Activated T-cell treated with anti-CD3 and anti-CD28 coated beads, Interleukin-2, amount 50 U/mL, for 1 hour (primary cell): ENCODE measurements around the gene EPN2.
"Not testable (repeated sequence)": the region's sequence is repeated elsewhere in the genome, so short reads cannot be mapped to it uniquely, and the experiment has no call there.

Source experiments
- DNase-seq: peaks from one replicate; pipeline ENCODE4 v3.0.0-alpha.2; 2020

The EPN2 gene

DNA sequence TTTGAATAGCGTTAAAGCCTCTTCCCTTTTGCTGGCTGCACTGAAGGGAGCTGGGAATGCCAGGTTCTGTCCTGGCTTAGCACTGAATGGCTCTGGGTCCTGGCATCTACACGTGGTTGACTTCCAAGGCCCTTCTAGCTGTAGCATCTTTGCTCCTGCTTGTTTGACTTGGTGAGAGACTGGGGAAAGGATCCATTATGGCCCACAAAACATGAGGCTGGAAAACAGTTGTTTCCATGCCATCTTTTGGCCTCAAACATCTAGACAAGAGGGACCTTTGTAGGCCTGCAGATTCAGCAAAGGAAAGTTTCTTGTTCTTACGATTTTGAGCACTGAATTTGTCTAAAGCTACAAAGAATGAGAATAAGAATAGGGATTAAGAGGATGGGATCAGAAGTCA lies 32.5 kb downstream of the EPN2 start:
- DNase-seq: no peak

GRCh38 chr17:19270347-19270703 lies 33.2 kb downstream of the EPN2 start:
- DNase-seq: no peak

DNA sequence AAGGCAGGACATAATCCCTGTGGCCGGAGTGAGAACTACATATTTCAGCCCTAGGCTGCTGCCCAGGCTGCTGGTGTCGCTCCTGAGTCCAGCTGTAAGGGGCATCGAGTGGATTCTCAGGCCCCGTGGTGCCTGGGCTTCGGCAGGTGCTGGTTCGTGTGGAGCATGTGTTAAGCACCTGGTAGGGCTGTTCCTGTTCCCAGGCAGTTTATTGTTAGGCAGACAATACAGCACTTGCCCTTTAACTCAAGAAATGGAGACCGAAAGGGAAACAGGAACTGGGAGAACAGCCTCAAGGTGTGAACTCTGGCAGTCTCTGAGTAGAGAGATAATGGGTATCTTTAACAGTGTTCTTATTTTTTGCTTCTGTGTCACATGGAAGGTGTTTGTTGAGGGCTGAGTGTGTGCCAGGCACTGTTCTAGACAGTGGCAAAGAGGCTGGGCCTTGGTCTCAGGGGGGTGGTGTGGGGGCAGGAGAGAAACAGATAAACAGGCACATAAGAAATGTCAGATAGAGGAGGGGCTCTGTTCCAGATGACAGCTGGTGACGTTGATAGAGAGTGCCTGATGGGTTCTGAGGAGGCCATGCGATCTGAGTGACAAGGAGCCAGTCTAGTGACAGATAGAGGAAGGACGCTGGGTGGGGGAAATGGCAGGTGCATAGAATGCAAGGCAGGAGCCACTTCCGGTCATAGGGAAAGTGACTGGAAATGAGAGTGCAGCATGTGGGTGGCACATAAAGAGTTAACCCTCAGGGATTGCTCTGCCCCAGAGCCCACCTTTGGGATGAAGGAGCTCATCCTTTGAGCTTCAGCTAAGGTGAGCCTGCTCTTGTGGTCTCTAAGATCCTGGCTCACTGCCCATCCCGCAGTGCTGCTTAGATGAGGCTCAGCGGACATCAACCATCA lies 33.8 kb downstream of the EPN2 start:
- DNase-seq: no peak

DNA sequence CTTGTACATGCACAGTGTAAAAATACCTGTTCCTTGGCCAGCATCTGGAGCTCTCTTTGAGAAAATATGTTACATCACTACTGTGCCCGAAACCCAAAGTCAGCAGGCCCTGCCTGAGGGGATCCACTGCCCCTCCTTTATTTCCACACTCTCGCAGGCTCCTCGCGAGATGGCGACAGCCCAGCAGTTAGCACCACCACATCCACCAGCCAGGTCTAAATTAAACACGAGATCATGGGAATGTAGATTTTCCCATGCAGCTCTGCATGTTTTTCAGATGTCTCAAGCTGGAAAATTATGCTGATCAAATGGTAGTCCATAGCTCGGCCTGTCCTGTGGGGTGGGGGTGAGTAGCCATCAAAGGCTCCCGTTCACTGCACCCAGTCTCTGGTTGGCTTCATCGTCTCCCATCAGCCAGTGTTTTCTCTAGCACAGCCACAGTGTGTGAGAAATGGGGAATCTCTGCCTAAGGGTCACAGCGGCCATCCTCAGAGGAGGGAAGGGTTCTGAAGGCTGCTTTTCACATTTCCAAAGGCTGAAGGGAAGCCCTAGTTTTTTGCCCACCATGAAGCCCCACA lies 34.7 kb downstream of the EPN2 start:
- DNase-seq: no peak

DNA sequence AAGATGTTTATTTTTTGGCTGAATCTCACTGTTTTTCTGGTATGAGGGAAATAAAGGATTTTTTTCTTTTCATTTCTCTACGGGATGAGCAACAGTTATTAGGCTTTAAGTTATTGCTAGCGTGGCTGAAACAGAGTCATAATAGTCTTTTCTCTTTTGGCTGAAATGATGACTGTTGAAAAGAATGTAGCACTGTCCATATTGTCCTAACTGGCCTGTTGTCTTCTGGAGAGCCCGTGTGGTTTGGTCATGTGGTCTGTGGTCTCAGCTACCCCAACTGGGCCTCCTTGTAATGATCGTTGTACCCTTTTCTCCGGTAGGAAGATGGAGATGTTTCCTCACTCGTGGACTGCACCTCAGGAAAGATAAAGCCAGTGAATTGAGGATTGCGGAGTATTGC lies 36.6 kb downstream of the EPN2 start:
- DNase-seq: no peak

DNA sequence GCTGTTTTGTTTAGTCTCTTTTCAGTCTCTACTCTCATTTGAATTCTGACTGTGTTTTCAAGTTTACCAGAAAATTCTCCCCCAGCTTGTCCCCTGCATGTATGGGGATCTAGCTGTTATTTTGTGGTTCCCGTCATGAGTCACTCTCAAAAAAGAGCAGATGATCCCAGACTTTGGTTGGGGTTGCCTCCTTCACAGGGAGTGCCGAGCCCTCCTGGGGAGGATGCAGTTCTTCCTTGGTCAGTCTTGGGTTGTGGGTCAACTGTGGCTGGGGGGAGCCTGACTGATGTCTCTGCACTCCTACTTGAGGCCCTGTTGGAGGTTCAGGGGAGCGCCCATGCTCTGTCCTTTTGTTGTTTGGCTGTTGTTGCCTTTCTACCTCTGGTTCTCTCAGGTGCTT lies 37.7 kb downstream of the EPN2 start:
- no peak for DNase-seq

DNA sequence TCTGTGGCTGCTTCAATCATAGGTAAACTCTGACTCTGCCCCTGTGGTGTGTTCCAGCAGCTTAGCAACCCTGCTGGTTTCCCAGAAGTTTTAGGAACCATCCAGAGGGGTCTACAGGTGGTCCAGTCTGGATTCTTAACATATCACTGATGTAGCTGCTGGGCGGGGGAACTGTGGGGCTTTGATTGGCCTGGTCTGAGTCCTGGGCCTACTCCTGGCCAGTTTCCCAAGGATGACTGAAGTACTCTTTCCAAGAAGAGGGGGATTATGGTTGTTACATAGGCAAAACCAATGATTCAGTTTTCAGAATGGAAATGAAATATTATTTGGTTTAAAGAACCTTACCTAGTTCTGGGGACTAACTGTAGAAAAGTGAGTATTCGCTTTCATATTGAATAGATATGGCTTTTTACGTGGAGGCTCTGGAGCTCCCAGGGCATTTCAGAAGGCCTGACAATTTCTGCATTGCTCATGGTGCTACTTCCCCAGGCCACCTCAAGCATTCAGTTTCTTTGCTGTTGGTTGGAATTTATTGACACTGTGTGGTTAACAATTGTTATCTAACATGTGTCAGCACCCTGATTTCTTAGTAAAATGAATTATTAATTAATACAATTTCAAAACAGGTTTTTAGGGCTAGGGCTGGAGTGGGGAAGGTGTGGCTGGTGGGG lies 38.4 kb downstream of the EPN2 start:
- DNase-seq: no peak

- DNase-seq: not testable (repeated sequence)
These were observed 41.1 kb downstream of the EPN2 start for GRCh38 chr17:19278284-19278683.

- no peak for DNase-seq
These were observed 41.6 kb downstream of the EPN2 start for GRCh38 chr17:19278729-19279128.

GRCh38 chr17:19281161-19281560 lies 44.0 kb downstream of the EPN2 start:
- no peak for DNase-seq

DNA sequence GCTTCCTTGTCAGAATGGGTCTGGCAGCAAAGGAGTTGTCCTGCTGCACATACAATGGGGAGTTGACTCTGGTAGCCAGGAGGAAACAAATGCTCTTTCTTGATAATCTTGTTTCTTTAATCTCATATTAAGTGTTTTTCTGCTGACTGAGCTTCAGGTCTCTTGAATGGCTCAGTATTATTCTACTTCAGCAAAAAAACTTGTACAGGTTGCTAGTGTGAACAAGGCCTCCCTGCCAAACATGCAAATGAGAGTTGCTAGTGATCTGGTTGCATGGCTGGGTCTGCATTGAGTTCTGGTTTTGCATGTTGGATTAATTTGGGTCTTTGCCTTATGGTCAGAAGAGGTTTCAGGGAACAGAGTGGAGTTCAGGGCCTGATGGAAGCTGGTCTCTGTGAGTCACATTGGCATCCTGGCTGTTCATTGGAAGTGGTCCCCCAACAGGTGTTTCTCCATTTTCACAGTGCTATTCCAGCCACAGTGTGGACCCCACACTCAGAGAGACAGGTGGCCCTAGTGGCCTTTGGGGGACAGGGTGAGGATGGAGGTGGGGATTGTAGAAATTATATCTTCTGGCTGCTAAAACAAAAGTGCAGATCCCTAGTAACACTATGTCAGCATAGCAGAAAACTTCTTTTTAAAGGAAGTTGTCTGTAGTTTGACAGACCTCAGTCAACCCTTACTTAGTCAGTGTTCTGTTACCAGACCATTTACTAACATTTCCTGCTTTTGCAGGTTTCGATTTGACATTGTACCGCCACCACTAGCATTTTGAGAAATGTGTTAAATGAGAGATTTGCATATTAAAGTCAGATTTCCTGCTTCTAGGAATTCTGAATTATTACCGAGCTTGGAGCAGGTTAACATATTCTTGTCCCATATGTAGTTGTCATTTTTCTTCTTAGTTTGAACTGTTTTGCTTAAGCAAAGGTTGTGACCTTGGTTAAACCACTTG lies 47.1 kb downstream of the EPN2 start:
- DNase-seq: no peak

DNA sequence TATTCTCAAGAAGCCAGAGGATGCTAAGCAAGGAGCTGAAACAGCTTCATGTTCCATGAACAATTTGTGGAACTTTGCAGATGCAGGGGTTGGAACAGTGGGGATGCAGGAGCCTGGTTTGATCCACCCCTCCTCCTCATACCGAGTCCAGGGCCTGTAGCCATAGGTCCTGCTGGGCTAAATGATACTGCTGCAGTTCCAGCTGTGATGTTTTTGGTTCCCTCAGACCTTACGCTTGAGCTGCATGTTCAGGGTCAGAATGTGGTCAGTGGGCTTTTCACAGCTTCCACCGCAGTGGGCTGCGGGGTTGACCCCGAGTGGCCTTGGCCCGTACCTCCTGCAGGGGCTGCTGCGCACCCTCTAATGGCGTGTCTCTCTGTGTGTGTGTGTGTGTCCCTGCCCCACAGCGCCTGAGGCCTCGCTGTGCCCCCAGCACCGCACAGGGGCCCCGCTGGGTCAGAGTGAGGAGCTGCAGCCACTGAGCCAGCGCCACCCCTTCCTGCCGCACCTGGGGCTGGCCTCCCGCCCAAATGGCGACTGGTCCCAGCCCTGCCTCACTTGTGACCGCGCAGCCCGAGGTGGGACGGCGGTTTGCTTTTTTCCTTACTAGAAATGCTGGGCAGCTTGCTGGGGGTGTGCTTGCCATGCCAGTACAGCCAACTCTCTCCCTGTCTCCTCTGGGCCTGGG lies 48.2 kb downstream of the EPN2 start:
- no peak for DNase-seq

DNA sequence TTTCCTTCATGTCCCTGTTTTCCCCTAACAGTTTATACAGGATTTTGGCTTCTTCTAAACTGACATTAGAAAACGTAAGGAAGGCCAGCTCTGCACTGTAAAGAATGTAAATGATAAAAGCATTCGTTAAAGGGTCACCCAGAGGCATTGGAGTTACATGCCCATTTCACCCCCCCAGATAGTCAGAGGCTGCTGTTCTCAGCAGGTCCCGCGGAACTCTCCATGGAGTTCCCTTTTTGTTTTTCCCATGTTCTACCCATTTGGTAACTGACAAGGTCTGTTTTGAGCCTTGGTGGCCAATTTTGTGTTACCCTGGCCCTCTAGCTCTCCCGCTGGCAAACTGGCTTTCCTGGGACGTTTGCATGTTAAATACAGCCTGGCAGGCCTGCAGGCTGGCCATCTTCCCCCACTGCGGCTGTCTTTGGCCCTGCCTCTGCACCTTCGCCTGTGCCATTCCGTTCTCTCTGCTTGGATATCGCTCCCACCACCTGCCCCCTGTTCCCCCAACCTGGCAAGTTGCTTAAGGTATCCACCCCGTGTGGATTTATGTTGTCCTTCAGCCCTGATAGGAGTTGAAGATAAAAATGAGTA lies 49.7 kb downstream of the EPN2 start:
- DNase-seq: no peak

- DNase-seq: no peak
These were observed 50.5 kb downstream of the EPN2 start for GRCh38 chr17:19287651-19288050.

DNA sequence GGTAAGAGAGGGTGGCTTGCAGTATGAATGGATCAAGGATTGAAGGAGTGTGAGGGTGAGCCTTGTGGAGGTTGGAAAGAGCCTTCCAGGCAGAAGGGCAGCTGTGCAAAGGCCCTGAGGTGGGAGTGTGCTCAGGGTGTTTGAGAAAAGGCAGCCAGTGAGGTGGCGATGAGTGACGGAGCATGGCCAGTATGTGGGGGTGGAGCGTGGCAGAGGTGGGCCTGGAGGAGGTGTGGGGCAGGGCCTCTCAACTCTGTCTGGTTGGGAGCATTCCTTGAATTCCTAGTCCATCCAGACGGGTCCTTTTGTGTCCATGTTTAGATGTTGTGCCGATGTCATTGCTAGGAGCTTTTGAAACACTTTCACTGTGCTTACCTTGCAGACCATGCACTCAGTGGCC lies 51.3 kb downstream of the EPN2 start:
- no peak for DNase-seq

DNA sequence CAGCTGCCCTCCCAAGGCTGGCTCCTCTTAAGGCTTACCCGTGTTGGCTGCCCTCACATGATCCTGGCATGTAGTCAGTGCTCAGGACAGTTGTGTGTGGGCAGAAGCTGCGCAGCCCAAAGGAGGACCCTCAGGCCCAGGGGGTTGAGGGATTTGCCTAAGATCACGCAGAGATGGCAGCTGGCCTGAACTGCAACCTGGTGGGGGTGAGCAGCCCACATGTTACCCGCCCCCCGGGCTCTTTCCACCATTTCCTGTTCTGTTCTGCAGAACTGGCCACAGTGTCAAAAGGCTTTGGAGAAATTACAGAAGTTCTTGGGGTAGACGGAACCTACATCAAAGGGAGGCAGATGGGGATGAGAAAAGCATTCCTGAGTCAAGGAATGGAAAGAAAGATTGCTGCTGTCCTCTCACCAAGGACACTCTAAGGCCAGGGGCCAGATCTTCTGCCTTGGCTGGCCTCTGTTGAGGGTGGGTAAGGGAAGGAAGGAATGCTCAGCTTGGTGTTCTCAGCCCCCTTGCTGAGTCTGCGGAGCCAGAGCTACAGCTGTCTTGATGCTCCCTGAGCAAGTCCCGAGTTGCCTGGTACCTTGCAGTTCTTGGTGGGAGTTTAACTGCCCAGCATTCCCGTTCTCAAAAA lies 53.0 kb downstream of the EPN2 start:
- DNase-seq: no peak

DNA sequence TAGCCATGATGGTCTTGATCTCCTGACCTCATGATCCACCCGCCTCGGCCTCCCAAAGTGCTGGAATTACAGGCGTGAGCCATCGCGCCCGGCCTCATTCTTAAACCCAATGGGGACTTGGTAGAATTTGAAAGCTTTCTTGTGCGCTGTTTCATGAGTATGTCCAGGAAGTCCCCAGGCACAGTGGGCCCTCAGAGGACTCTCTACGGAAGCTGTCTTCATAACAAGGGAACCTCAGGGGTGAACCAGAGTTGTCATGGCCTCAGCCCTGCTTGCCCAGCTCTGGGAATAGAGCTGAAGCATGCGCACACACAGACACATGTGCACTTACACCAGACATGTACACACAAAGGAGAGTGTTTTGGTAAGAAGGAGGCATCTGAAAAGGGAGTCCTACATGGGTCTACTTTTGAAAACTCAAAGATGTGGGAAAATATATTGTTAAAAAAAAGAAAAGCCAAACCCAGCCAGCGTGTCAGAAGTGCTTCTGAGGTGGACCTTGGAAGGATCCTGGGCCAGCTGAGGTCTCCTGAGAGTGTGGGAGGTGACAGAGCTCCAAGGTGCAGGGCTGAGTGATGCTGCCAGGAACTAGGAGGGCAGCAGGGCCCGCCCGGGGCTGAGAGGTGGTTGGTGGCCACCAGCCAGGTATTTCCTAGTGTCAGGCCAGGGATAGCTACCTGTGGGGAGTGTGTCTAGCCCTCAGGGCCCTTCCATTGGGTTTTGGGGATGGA lies 54.6 kb downstream of the EPN2 start:
- DNase-seq: no peak

DNA sequence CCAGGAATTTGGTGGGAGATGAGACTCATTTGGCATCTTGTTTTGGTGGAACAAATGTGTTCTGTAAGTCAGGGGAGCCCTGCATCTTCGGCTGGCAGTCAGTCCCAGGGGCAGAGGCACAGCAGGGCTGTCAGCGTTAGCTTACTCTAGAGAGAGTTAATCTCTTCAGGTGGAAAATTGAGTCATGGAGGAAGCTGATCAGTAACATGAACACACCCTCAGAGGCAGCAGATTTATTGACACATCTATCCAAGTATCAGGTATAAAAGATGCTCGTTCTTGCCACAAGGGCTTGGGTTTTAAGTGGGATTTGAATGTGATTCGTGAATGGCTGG lies 55.2 kb downstream of the EPN2 start:
- no peak for DNase-seq

DNA sequence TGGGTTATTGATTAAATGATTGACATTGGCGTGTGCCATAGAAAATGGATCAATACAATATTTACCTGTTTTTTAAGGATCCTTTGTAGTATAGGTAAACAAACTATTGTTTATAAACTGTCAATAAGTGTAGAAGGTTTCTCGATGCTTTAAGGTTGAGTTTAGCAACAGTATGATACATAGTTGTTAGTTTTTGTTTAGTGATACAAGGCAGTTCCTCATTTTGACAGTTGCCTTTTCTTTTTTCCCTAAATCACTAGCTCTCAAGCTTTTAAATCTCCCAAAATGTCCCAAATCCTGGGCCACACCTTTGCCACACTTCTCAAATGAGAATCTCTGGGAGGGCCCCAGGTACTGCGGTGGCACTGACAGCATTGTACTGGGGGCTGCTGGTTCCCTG lies 57.3 kb downstream of the EPN2 start:
- no peak for DNase-seq

GRCh38 chr17:19295473-19296135 lies 58.4 kb downstream of the EPN2 start:
- DNase-seq: no peak
